Inflammatory macrophage treated with lipopolysaccharide for 4 hours (primary cell): ENCODE measurements around the gene DNMT1.
"Not testable (repeated sequence)": the region's sequence is repeated elsewhere in the genome, so short reads cannot be mapped to it uniquely, and the experiment has no call there.

ENCODE experiments used
- DNase-seq: peaks from one replicate; pipeline ENCODE4 v3.0.0-alpha.2; 2020

The DNMT1 gene

GRCh38 chr19:10220695-10221094 lies 25.9 kb upstream of the DNMT1 start:
- DNase-seq, result no peak

GRCh38 chr19:10219678-10220077 lies 24.9 kb upstream of the DNMT1 start:
- peak; percentile 29 for DNase-seq

- no peak for DNase-seq
Measured at GRCh38 chr19:10217085-10217484, 22.3 kb upstream of the DNMT1 start.

GRCh38 chr19:10214784-10215183 lies 20.0 kb upstream of the DNMT1 start:
- no peak for DNase-seq

GRCh38 chr19:10211691-10212090 lies 16.9 kb upstream of the DNMT1 start:
- no peak for DNase-seq

GRCh38 chr19:10211061-10211460 lies 16.3 kb upstream of the DNMT1 start:
- DNase-seq, result peak; percentile 85

GRCh38 chr19:10209315-10209714 lies 14.6 kb upstream of the DNMT1 start:
- DNase-seq, result peak; percentile 93

GRCh38 chr19:10207026-10207425 lies 12.3 kb upstream of the DNMT1 start:
- no peak for DNase-seq

GRCh38 chr19:10206226-10206885 lies 11.6 kb upstream of the DNMT1 start:
- DNase-seq, result peak; percentile 49

- no peak for DNase-seq
Measured at GRCh38 chr19:10205636-10206035, 10.9 kb upstream of the DNMT1 start.

GRCh38 chr19:10203686-10204085 lies 8.9 kb upstream of the DNMT1 start:
- DNase-seq, result no peak

- DNase-seq, result no peak
Measured at GRCh38 chr19:10201176-10201575, 6.4 kb upstream of the DNMT1 start.

GRCh38 chr19:10200101-10200500 lies 5.3 kb upstream of the DNMT1 start:
- not testable (repeated sequence) for DNase-seq

- DNase-seq, result peak; percentile 94
Measured at GRCh38 chr19:10198889-10199644, 4.3 kb upstream of the DNMT1 start.

- DNase-seq, result no peak
Measured at GRCh38 chr19:10195199-10195519, 406 bp upstream of the DNMT1 start.

GRCh38 chr19:10193790-10194499 lies 808 bp downstream of the DNMT1 start:
- peak; percentile 17 for DNase-seq

GRCh38 chr19:10192922-10193321 lies 1.8 kb downstream of the DNMT1 start:
- DNase-seq, result no peak

GRCh38 chr19:10191347-10191746 lies 3.4 kb downstream of the DNMT1 start:
- no peak for DNase-seq

GRCh38 chr19:10190026-10190425 lies 4.7 kb downstream of the DNMT1 start:
- DNase-seq, result no peak

GRCh38 chr19:10189616-10190015 lies 5.1 kb downstream of the DNMT1 start:
- DNase-seq, result no peak

GRCh38 chr19:10187315-10187714 lies 7.4 kb downstream of the DNMT1 start:
- DNase-seq, result no peak

GRCh38 chr19:10184636-10185035 lies 10.1 kb downstream of the DNMT1 start:
- no peak for DNase-seq

- no peak for DNase-seq
Measured at GRCh38 chr19:10183926-10184325, 10.8 kb downstream of the DNMT1 start.

- DNase-seq, result no peak
Measured at GRCh38 chr19:10182847-10183246, 11.9 kb downstream of the DNMT1 start.
